Glutamatergic neuron (in vitro differentiated cells): ENCODE results near the gene IFT27. TPM values are rescaled to one million over a fixed set of nuclear protein-coding genes. Genes with fewer than 3 reads are reported as not detected.

Experiments
- DNase-seq: peaks from one replicate; pipeline ENCODE4 v3.0.0; 2022
- H3K27ac Mint-ChIP-seq: one replicate; pipeline ENCODE4 v1.8.0; 2020; ENCODE audit warnings: mild to moderate bottlenecking, mixed read lengths, inconsistent platforms; ENCODE audit not compliant: unreplicated experiment
- H3K27me3 Mint-ChIP-seq: one replicate; pipeline ENCODE4 v1.8.0; 2020; ENCODE audit warnings: mild to moderate bottlenecking, moderate library complexity, mixed read lengths, inconsistent platforms; ENCODE audit not compliant: unreplicated experiment
- H3K36me3 Mint-ChIP-seq: one replicate; pipeline ENCODE4 v1.8.0; 2020; ENCODE audit warnings: mild to moderate bottlenecking, mixed read lengths, inconsistent platforms; ENCODE audit not compliant: unreplicated experiment
- H3K4me1 Mint-ChIP-seq: one replicate; pipeline ENCODE4 v1.8.0; 2020; ENCODE audit warnings: mild to moderate bottlenecking, low read depth, mixed read lengths, inconsistent platforms; ENCODE audit not compliant: unreplicated experiment
- H3K4me3 Mint-ChIP-seq: one replicate; pipeline ENCODE4 v1.8.0; 2020; ENCODE audit warnings: mild to moderate bottlenecking, mixed read lengths, inconsistent platforms; ENCODE audit not compliant: unreplicated experiment
- H3K9me3 Mint-ChIP-seq: one replicate; pipeline ENCODE4 v1.8.0; 2020; ENCODE audit warnings: mild to moderate bottlenecking, moderate library complexity, mixed read lengths, inconsistent platforms; ENCODE audit not compliant: unreplicated experiment
- CTCF ChIP-seq: fragments of 200-600 bp; sonication (generic); IDR thresholded peaks from one replicate; pipeline ENCODE4 v1.5.0; 2021; ENCODE audit not compliant: partially characterized antibody, unreplicated experiment
- total RNA-seq: library from RNA; stranded (reverse); fragmentation: NEBNext Ultra II Directional; extraction: Animal tissue kit (Norgen Biotek cat#: 25700); gene quantifications from one replicate; pipeline ENCODE4 v1.2.1, GENCODE V29; 2021; ENCODE audit not compliant: unreplicated experiment

The IFT27 gene
- total RNA-seq, 1 donor from 2014 or later, result 54.2 TPM

GRCh38 chr22:36714110-36714509, 61.8 kb downstream of the IFT27 start:
- no peak overlapping the region for H3K27ac Mint-ChIP-seq
- no peaks in the 10 kb centered on the region for H3K9me3 Mint-ChIP-seq
- TF ChIP-seq CTCF, result no peak
- H3K36me3 Mint-ChIP-seq, result no peaks in the 10 kb centered on the region
- H3K4me1 Mint-ChIP-seq, result no peaks in the 10 kb centered on the region
- no peak for DNase-seq
- H3K27me3 Mint-ChIP-seq, result no peaks in the 10 kb centered on the region
- no peak overlapping the region for H3K4me3 Mint-ChIP-seq

- Mint-ChIP-seq H3K4me1 (no peaks in the 10 kb centered on the region), H3K4me3 (no peak overlapping the region), H3K27me3 (no peaks in the 10 kb centered on the region), H3K27ac (no peak overlapping the region), H3K36me3 (no peaks in the 10 kb centered on the region), H3K9me3 (no peaks in the 10 kb centered on the region)
- no peak for DNase-seq
- TF ChIP-seq CTCF, result no peak
Measured at GRCh38 chr22:36713436-36713835, 62.5 kb downstream of the IFT27 start.

Other genes with a start within 250 kb of the IFT27 start
- 143 TPM for gene EIF3D, start 247.0 kb downstream of the IFT27 start, total RNA-seq
- 28.3 TPM for gene CACNG2, start 72.4 kb downstream of the IFT27 start, total RNA-seq
- not detected for gene PVALB, start 40.9 kb upstream of the IFT27 start, total RNA-seq
- not detected for gene NCF4, start 84.9 kb upstream of the IFT27 start, total RNA-seq
- not detected for gene CSF2RB, start 137.5 kb upstream of the IFT27 start, total RNA-seq
- gene TST, start 243.3 kb upstream of the IFT27 start, total RNA-seq, result 10.4 TPM
- gene MPST, start 243.6 kb upstream of the IFT27 start, total RNA-seq, result 58.8 TPM